CD4-positive, alpha-beta T cell treated with Interferon alpha-2 for 1 hour (primary cell): ENCODE data around the gene MMP24OS.
"Not testable (repeated sequence)": the region's sequence is repeated elsewhere in the genome, so short reads cannot be mapped to it uniquely, and the experiment has no call there.

Experiments used
- DNase-seq, 2 donors: peaks; one replicate each; pipeline ENCODE4 v3.0.0-alpha.2; 2020 to 2022

Gene MMP24OS

DNA sequence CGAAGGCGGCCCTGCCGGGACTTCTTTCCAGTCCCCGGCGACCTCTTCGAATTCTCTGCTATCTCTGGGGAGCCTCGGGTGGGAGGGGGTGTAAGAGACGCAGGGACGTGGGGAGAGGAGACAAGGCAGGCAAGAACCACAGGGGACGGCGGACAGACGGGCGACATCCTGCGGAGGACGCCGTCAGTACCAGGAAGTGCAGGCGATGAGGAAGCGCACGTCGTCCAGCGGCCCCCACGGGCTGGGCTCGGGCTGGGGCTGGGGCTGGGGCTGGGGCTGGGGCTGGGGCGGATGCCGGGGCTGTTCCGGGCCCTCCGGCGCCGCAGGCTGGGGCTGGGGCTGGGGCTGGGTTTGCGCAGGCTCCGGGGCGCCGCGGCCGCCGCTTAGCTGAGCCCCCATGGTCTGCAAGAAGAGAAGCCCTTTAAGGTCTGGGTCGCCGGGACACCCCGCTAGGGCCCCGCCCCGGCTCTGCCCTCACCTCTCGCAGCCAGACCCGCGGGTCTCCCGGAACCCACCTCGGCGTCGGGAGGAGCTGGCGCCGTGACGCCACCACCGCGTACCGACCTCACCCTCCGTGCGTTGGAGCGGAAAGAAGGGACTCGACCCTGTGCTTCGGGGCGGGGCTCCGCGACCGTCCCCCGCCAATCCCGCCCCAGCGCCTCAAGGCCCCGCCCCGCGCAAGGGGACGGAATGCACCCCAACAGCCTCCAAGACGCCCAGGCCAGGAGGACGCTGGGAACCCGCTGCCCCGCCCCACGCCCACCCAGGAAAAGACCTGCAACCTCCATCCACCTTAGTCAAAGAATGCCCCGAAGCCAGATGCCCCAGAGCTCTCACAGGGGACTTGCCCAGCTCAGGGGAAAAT, at the start of gene MMP24OS:
TSS of gene MMP24OS (minus strand) at position 592 of the 865 bp plus-strand sequence. CDS start at position 399, 193 bp downstream.
- DNase-seq: peak; percentile 93

- DNase-seq: no peak
Observed at GRCh38 chr20:35327074-35327976, 49.4 kb upstream of the MMP24OS start.

DNA sequence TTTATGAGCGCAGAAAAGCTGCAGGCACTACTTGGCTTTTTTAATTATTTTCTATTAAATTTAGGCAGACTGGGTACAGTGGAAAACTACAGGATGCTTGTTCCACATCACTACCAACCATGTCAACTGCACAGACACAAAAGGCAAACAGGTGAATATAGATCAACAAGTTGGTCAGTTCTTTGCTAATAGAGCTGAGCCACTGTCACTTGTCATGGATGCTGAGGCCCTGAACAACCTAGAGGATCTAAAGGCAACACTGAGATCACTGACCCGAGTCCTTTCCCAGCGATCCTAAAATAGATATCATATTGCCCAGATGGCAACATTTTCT, 48.8 kb upstream of the MMP24OS start:
- DNase-seq: no peak

DNA sequence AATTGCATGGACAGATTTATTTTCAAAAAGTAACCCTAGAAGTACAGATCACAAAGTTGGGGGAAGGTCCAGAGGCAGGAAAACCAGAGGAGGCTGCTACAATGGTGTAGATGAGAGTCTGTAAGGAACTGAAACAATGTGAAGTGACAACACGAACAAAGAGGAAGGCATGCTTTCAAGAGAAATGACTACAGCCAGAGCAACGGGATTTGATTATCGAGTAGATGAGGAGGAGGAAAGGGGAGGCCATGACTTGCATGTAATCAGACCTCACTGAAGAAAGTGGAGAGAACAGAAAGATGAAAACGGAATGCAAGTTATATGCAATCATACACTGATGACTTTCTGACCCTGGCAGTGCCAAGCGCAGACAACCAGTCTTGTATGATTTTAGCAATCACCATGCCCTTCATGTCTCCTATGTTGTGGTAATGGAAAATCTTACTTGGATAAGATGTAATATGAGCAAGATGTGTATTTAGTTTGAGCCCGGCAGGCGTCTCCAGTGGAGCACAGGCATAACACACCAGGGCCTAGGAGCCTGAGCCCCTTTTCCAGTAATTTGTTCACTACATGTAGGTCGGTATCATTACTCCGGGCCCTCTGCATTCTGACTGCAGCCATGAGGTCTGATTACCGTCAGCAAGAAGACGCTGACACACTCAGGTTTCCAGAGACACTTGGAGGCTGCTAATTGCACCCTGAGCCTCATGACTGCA, 48.3 kb upstream of the MMP24OS start:
- no peak for DNase-seq

DNA sequence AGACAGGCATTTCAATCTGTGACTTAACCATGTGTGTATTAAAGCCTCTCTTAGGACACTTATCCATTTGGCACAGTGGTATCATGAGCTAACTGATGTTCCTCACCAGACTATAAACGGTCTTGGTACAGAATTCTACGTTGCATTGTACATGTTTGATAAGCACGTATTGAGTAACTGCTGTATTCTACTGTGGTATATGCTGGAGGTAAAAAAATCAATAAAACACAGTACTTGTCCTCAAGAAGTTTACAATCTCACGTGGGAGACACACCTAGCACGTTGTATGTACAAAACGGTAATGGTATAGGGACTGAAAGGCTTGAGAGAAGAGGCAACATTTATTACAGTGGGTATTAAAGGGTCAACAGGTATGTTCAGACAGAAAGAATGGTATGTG, 47.5 kb upstream of the MMP24OS start:
- DNase-seq: no peak

GRCh38 chr20:35320396-35321126, 42.6 kb upstream of the MMP24OS start:
- DNase-seq: no peak

- DNase-seq: no peak
Observed at GRCh38 chr20:35319871-35320197, 41.9 kb upstream of the MMP24OS start.

GRCh38 chr20:35319192-35319870, 41.4 kb upstream of the MMP24OS start:
- no peak for DNase-seq

DNA sequence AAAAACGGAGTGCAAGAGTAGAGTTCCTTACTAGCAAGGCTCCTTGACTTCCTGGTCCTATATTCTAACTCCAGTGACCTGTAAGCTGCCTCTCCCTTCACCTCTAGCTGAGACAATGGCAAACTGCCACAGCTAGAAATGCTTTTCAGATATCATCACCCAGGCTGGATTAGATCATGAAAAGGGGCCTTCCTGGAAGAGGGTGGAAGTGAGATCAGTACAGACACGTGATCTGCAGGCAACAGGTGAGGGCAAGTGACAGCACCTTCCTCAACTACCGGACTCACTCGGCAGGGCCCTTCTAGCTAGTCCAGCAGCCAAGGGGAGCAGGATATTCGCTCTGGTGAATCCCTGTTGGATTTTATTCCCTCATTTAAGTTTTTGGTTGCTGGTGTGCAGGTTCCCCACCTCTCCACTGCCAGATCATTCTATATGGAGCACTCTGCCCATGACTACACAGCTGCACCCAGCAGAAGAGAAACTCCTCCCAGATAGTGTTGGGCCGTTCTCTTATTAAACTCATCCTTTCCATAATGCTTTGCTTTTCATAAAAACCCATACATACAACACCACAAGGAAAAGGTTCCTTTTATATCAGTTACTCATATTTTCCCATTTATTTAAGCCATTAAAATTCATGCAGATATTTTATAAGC, 40.7 kb upstream of the MMP24OS start:
- peak in 1 of 2 donors; percentile 7 for DNase-seq

GRCh38 chr20:35317416-35318210, 39.7 kb upstream of the MMP24OS start:
- DNase-seq: no peak

GRCh38 chr20:35316086-35316485, 38.2 kb upstream of the MMP24OS start:
- no peak for DNase-seq

DNA sequence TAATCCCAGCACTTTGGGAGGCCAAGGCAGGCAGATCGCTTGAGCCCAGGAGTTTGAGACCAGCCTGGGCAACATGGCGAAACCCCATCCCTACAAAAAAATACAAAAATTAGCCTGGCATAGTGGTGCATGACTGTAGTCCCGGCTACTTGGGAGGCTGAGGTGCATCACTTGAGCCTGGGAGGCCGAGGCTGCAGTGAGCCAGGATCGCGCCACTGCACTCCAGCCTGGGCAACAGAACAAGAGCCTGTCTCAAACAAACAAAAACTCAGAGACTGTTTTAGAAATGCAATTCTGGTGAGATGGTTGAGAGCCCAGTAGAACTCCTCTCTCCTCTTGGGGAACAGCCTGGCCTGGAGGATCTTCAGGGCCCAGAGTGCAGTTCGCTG, 37.7 kb upstream of the MMP24OS start:
- not testable (repeated sequence) for DNase-seq

DNA sequence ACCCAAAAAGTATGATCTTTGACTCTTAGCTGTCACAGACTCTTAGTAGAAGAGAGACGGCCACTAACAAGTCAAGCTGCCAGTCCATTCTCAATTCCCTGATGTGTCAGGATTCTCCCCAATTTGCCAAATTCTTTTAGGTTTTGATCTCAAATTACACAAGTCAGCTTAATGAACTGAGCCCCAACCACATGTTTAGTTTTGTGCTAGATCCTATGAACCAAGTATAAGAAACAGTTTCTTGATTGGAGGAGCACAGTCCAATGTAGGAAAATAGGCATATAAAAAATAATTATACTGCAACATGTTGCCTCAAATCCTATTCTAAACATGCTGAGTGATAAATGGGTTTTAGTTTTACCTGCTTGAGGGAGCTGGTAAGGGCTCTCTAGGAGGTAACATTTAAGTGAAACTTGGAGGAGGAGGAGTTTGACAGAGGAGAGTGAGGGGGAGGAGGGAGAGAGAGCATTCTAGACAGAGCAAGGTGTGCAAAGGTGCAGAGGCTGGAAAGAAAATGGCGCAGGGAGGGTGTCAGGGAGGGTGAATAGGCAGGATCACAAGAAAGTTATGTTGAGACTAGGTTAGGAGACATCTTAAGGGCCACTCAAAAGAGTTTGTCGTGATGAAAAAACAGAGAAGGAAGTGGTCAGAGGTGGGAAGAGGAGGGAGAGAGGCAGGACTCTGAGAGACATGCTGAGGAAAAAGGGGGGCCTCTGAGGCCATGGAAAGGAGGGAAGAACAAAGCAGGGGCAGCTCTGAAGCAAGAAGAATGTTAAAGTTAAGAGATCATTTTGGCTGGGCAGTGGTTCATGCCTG, 37.1 kb upstream of the MMP24OS start:
- DNase-seq: no peak

DNA sequence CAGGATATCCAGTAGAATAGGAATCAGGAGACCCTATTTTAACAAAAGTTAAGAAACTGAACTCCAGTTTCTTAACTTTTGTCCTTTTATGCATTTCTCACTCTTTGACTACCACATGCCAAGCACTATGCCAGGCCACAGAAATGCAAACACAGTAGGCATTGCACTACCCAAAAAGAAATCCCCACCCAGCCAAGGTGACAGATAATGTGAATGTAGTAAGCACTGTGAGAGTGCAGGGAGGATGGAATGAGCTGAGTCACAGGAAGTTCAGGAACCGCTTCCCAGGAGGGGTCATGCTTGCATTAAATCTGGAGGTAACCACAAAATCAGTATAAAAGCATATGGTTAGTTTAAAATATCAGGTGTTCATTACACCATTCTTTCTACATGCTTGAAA, 34.4 kb upstream of the MMP24OS start:
- DNase-seq: no peak

DNA sequence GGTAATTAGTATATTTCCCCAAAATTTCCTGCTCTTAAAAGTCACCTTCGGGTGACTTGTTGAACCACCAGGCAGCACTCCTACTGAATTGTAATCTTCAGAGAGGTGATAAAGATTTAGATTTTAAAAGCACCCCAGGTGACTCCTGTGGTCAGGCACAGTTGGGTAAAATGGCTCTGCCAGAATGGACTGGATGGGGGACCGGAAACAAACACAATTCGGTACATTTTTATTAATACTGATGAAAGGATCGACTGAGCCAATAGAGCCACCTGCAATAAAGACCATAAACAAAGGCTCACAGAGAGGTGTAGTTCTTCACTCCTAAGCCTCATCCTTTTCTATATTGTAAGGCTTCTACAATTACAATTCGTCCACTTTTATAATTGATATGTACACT, 33.9 kb upstream of the MMP24OS start:
- DNase-seq: no peak

- no peak for DNase-seq
Observed at GRCh38 chr20:35311409-35311808, 33.5 kb upstream of the MMP24OS start.

DNA sequence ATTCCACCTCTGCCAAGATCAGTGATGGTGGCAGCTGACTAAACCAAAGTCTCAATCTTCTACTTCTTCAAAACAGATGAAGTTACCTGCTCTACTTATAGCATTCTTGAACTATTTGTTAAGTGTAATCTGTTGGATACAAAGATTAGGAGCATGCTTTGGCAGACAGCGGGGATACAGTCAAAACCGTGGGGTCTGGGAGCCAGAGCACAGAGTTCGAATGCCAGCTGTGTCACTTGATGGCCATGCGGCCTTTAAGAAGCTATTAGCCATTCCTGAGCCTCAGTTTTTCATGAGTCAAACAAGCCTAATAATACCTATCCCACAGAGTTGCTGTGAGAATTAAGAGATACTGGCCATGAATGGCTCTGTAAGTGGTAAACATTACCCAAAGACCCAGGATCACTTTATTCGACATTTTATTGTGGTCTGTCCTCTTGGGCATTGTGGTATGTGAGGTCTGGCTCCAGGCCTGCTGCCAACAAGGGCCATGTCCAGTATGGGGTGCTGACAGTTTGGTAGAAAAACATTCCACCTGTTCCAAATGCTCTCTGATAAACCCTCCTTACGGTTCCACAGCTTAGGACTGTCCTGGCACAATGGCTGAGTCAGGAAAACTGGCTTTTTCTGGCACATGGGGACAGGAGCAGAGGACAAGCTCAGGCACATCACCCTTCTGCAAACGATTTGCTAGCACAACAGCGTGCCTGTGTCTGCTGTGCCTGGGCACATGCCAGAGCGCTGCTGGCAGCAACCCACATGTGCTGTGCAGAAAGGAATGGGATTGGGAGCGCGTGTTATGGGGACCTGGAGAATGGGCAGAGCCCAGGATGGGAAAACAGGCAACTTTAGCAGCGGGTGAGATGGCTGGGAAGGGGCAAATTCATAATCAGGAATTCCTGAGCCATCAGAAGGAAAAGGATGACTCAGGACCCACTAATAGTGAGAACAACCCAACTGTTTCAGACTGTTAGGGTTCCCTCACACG, 30.0 kb upstream of the MMP24OS start:
- DNase-seq: no peak

DNA sequence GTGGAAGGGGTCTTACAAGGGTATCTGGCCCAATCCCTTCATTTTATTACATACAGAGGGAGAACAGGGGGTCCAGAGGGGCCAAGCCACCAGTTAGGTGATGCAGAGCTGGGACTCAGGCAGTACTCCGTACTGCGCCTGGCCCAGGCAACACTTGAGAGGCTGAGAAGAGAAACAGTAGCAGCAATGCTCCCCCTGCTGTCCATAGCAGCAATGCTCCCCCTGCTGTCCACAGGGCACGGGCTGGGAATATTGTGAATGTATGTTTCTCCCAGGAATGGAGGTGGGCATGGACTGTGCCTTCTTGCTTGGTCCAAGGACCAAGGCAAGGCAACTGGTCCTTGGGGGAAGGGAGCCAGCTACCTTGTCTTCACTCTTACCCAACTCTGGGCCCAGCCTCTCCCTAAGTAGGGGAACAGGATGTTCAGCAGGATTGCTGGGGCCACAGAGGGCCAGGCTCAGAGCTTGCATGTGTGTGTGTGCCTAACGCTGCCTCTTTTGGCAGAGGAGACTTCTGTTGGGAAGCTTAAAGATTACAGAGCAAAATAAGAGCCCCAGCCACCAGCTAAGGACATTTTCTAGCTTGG, 29.1 kb upstream of the MMP24OS start:
- peak in 1 of 2 donors; percentile 27 for DNase-seq
